WI38 (cell line): ENCODE measurements around the gene MYBPC2.
"Not testable (repeated sequence)": the region's sequence is repeated elsewhere in the genome, so short reads cannot be mapped to it uniquely, and the experiment has no call there.

ENCODE experiments used
- H3K4me3 ChIP-seq: 2 replicates; pipeline ENCODE4 v1.5.1; 2011; ENCODE audit warnings: low read depth, mild to moderate bottlenecking, control low read depth, low read length
- CTCF ChIP-seq: IDR thresholded peaks from 2 replicates; pipeline ENCODE4 v1.5.1; 2012; ENCODE audit warnings: low read depth, mild to moderate bottlenecking, control low read depth, low read length

MYBPC2 gene

DNA sequence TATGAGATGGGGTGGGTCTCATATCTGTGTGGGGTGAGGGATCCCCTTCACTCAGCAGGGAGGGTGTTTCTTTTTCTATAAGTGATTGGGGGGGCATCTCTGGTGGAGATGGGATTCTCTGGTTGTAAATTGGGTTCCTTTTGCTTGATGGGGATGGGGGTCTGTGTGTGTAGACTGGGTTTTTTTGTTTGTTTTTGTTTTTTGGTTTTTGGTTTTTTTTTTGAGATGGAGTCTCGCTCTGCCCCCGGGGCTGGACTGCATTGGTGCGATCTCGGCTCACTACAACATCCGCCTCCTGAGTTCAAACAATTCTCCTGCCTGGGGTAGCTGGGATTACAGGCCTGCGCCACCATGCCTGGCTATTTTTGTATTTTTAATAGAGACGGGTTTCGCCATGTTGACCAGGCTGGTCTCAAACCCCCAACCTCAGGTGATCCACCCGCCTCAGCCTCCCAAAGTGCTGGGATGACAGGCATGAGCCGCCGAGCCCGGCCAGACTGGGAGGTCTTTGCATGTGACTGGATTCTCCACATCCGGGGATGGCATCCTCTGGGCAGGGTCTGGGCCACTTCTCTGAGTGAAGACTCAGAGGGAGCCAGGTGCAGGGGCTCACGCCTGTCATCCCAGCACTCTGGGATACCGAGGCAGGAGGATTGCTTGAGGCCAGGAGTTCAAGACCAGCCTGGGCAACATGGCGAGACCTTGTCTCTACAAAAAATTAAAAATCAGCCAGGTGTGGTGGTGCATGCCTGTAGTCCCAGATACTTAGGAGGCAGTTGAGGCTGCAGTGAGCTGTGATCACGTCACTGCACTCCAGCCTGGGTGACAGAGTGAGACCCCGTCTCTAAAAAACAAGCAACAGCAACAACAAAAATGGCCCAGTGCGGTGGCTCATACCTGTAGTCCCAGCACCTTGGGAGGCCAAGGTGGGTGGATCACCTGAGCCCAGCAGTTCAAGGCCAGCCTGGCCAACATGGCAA lies 799 bp downstream of the MYBPC2 start:
- no peak overlapping the region for H3K4me3 ChIP-seq
- no peak for TF ChIP-seq CTCF

DNA sequence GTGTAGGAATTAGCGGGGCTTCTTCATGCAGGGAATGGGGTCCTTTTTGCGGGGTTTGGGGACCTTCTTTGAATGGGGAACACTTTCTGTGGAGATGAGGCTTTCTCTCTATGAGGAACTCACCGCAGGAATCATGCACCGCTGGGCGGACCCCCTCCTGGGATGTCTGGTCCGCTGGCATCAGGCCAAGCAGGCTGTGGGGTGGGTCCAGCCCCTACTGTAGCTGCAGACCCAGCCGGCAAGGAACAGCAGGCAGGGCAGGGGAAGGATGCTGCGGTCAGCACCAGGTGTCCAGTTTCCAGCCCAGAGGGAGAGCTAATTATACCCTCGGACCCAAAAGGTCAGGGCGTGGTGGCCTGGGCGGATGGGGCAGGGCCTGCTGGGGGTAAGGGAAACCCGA lies 1.8 kb downstream of the MYBPC2 start:
- no peak overlapping the region for H3K4me3 ChIP-seq
- TF ChIP-seq CTCF, result no peak

DNA sequence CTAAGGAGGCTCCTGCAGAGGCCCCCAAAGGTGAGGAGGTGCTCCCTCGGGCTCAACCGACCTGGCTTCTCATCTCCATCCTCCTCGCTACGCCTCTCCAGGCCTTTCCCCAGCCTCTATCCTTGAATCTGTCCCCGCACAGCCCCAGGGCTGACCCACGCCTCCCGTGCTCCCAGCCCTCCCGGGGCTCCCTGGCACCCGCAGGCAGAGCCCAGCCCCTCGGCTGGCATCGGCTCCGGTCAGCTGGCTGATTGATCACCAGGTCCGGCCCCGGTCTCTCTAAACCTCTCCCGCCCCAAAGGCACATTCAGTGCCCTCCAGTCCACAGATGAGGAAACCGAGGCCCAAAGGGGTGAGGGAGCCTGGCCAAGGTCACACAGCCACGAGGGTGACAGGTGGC lies 2.5 kb downstream of the MYBPC2 start:
- no peak overlapping the region for H3K4me3 ChIP-seq
- no peak for TF ChIP-seq CTCF

DNA sequence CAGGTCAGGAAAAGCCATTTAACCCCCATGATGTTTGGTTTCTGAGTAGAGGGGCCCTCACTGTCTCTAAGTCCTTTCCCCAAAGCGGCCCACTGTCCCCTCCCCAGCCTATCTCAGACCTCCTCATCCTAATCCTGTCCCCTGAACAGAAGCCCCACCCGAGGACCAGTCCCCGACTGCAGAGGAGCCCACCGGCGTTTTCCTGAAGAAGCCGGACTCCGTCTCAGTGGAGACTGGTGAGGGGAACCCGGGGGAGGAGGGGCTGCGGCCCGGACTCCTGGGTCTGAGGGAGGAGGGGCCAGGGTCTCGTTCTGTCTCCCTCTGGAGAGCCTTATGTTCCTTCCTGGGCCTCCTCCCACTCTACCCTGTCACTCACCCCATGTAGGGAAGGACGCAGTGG lies 2.9 kb downstream of the MYBPC2 start:
- H3K4me3 ChIP-seq, result no peak overlapping the region
- TF ChIP-seq CTCF, result no peak

- no peak for TF ChIP-seq CTCF
- H3K4me3 ChIP-seq, result no peak overlapping the region
Observed at GRCh38 chr19:50437862-50438449, 5.3 kb downstream of the MYBPC2 start.

DNA sequence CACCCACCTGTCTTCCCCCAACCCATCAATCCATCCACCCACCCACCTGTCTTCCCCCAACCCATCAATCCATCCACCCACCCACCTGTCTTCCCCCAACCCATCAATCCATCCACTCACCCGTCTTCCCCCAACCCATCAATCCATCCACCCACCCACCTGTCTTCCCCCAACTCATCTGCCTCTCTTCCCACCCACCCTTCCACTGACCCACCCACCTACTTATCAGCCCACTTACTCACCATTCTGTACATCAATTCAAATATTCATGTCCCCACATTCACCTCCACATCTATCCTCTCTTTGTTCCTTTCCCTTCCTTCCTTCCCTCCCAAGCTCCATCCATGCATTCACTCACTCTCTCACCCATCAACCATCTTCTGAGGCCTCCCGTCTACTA lies 6.4 kb downstream of the MYBPC2 start:
- H3K4me3 ChIP-seq, result not testable (repeated sequence)

DNA sequence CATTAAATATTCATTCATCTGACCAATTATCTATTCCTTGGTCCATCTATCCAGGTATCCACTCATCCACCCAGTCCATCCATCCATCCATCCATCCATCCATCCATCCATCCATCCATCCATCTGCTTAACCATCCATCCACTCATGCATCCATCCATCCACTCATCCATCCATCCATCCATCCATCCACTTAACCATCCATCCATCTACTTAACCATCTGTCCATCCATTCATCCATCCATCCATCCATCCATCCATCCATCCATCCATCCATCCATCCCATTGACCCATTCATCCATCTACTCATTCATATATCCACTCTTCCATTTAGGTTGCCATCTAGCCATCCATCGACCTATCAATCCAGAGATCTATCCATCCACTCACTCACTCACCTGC lies 11.4 kb downstream of the MYBPC2 start:
- no peak for TF ChIP-seq CTCF
- H3K4me3 ChIP-seq, result no peak overlapping the region
